ENCODE data around the gene STEAP1B. TPM values are rescaled to one million over a fixed set of nuclear protein-coding genes. Genes with fewer than 3 reads are reported as not detected.

The STEAP1B gene
- total RNA-seq, 2 donors from 2014 or later, result 1.2 to 4.1 TPM

- H3K9me3 Mint-ChIP-seq, result no peaks in the 10 kb centered on the region
Measured at GRCh38 chr7:22404421-22405023, 95.5 kb downstream of the STEAP1B start.

DNA sequence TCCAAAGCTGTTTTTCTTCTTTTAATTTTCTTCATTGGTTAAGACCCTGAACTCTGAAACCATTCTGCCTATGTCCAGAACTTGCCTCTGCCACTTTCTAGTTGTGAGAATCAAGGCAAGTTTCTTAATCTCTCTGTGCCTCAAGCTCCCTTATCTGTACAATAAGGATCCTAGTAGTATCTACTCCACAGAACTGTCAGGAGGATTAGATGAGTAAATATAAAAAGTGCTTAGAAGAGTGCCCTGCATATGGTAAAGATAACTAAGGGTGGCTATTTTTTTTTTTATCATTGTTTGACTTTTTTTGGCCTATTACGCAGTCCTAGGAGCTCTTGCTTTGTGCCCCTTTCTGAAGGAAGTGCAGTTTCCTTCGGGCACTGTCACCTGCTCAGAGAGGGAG is 96.6 kb downstream of the STEAP1B start:
- H3K27ac Mint-ChIP-seq, result peak overlapping the region; percentile 50 to 89
- DNase-seq (ENCODE audit: low spot score) (no peak), ATAC-seq (no peak)
- no peaks in the 10 kb centered on the region for H3K27me3 Mint-ChIP-seq
- H3K36me3 Mint-ChIP-seq, result no peaks in the 10 kb centered on the region
- peaks cover 19 to 21% of the 10 kb centered on the region in 2 donors for H3K4me1 Mint-ChIP-seq (ENCODE audit: low read depth in 2 of 2)
- H3K9me3 Mint-ChIP-seq, result no peaks in the 10 kb centered on the region
- peak overlapping the region; percentile 15 for H3K4me3 Mint-ChIP-seq

More at GRCh38 chr7:22404421-22405023, 95.5 kb downstream of the STEAP1B start:
- no peak overlapping the region for H3K27ac Mint-ChIP-seq
- H3K4me1 Mint-ChIP-seq (ENCODE audit: low read depth in 2 of 2), result peaks cover 19 to 21% of the 10 kb centered on the region in 2 donors
- H3K4me3 Mint-ChIP-seq, result no peak overlapping the region
- H3K27me3 Mint-ChIP-seq, result no peaks in the 10 kb centered on the region
- H3K36me3 Mint-ChIP-seq, result no peaks in the 10 kb centered on the region
- ATAC-seq (no peak), DNase-seq (ENCODE audit: low spot score) (no peak)

GRCh38 chr7:22402250-22402649 is 97.7 kb downstream of the STEAP1B start:
- Mint-ChIP-seq H3K4me1 (ENCODE audit: low read depth in 2 of 2) (peaks cover 19 to 21% of the 10 kb centered on the region in 2 donors), H3K27ac (peak overlapping the region; percentile 71 to 89), H3K9me3 (no peaks in the 10 kb centered on the region), H3K36me3 (no peaks in the 10 kb centered on the region), H3K4me3 (peak overlapping the region; percentile 74), H3K27me3 (no peaks in the 10 kb centered on the region)
- no peak for DNase-seq (ENCODE audit: low spot score)
- ATAC-seq, result peak; percentile 73 to 80

- Mint-ChIP-seq H3K4me3 (no peak overlapping the region), H3K4me1 (ENCODE audit: low read depth in 2 of 2) (peaks cover 19 to 21% of the 10 kb centered on the region in 2 donors), H3K9me3 (no peaks in the 10 kb centered on the region), H3K27ac (peak overlapping the region; percentile 71 to 89), H3K36me3 (no peaks in the 10 kb centered on the region), H3K27me3 (no peaks in the 10 kb centered on the region)
- DNase-seq (ENCODE audit: low spot score) (no peak), ATAC-seq (no peak)
Measured at GRCh38 chr7:22400936-22401553, 98.9 kb downstream of the STEAP1B start.

GRCh38 chr7:22400150-22400814 is 99.7 kb downstream of the STEAP1B start:
- H3K4me1 Mint-ChIP-seq (ENCODE audit: low read depth in 2 of 2), result peaks cover 19 to 21% of the 10 kb centered on the region in 2 donors
- H3K9me3 Mint-ChIP-seq, result no peaks in the 10 kb centered on the region
- H3K27me3 Mint-ChIP-seq, result no peaks in the 10 kb centered on the region
- no peak for ATAC-seq
- DNase-seq (ENCODE audit: low spot score), result no peak
- no peak overlapping the region for H3K4me3 Mint-ChIP-seq
- no peaks in the 10 kb centered on the region for H3K36me3 Mint-ChIP-seq
- H3K27ac Mint-ChIP-seq, result no peak overlapping the region

GRCh38 chr7:22399546-22399945 is 100.4 kb downstream of the STEAP1B start:
- Mint-ChIP-seq H3K4me1 (ENCODE audit: low read depth in 2 of 2) (peaks cover 19 to 21% of the 10 kb centered on the region in 2 donors), H3K9me3 (no peaks in the 10 kb centered on the region), H3K27me3 (no peaks in the 10 kb centered on the region), H3K36me3 (no peaks in the 10 kb centered on the region), H3K4me3 (no peak overlapping the region), H3K27ac (no peak overlapping the region)
- no peak for ATAC-seq
- DNase-seq (ENCODE audit: low spot score), result no peak

DNA sequence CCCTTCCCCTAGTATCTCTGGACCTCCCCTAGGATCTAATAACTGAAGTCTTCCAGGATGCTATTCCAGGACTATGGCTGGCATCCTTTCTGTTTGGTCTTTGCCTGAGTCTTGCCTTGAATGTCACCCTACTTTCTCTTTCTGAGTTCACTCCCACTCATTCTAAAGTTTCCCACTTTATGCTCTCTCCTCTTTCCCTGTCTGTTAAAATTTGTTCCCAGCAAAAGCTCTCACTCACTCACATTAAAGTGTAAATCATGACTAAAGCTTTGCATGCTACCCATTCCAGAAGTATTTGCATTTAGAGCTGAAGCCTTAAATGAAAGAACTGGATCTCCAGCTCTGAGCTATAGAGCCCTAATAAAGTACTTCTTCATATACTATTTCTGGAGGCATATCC is 100.9 kb downstream of the STEAP1B start:
- no peaks in the 10 kb centered on the region for H3K36me3 Mint-ChIP-seq
- ATAC-seq (no peak), DNase-seq (ENCODE audit: low spot score) (no peak)
- peaks cover 19 to 21% of the 10 kb centered on the region in 2 donors for H3K4me1 Mint-ChIP-seq (ENCODE audit: low read depth in 2 of 2)
- no peak overlapping the region for H3K4me3 Mint-ChIP-seq
- H3K9me3 Mint-ChIP-seq, result no peaks in the 10 kb centered on the region
- no peaks in the 10 kb centered on the region for H3K27me3 Mint-ChIP-seq
- no peak overlapping the region for H3K27ac Mint-ChIP-seq

- H3K36me3 Mint-ChIP-seq, result no peaks in the 10 kb centered on the region
- H3K9me3 Mint-ChIP-seq, result no peaks in the 10 kb centered on the region
- ATAC-seq, result no peak
- H3K4me1 Mint-ChIP-seq (ENCODE audit: low read depth in 2 of 2), result peaks cover 13 to 14% of the 10 kb centered on the region in 2 donors
- DNase-seq (ENCODE audit: low spot score), result no peak
- H3K4me3 Mint-ChIP-seq, result no peak overlapping the region
- H3K27me3 Mint-ChIP-seq, result no peaks in the 10 kb centered on the region
- H3K27ac Mint-ChIP-seq, result no peak overlapping the region
Measured at GRCh38 chr7:22397981-22398380, 102.0 kb downstream of the STEAP1B start.

DNA sequence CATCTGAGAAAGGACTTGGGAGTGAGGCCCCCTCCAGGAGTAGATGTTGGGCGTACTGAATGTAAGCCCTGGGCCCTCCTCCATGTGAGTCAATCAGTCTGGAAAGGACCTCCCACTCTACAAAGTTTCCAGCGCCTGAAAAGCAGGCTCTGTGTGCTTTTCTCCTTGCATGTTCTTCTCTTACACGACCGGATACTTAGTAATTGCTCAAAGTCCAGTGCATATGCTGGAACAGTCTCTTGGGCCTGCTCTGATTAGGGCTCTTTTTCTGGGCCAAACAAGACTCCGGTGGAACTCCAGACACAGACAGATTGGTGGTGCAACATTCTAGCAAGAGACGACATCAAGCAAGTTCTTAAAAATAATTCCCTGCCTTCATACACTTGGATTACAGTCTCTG is 104.8 kb downstream of the STEAP1B start:
- Mint-ChIP-seq H3K4me1 (ENCODE audit: low read depth in 2 of 2) (peaks cover 6 to 7% of the 10 kb centered on the region in 2 donors), H3K36me3 (no peaks in the 10 kb centered on the region), H3K4me3 (no peak overlapping the region), H3K27me3 (no peaks in the 10 kb centered on the region), H3K9me3 (no peaks in the 10 kb centered on the region), H3K27ac (no peak overlapping the region)
- DNase-seq (ENCODE audit: low spot score) (no peak), ATAC-seq (peak in 1 of 2 donors; percentile 53)

GRCh38 chr7:22394739-22395138 is 105.2 kb downstream of the STEAP1B start:
- peaks cover 7 to 8% of the 10 kb centered on the region in 2 donors for H3K4me1 Mint-ChIP-seq (ENCODE audit: low read depth in 2 of 2)
- no peak for ATAC-seq
- no peak overlapping the region for H3K27ac Mint-ChIP-seq
- no peak for DNase-seq (ENCODE audit: low spot score)
- H3K27me3 Mint-ChIP-seq, result no peaks in the 10 kb centered on the region
- no peaks in the 10 kb centered on the region for H3K36me3 Mint-ChIP-seq
- H3K9me3 Mint-ChIP-seq, result no peaks in the 10 kb centered on the region
- H3K4me3 Mint-ChIP-seq, result no peak overlapping the region

DNA sequence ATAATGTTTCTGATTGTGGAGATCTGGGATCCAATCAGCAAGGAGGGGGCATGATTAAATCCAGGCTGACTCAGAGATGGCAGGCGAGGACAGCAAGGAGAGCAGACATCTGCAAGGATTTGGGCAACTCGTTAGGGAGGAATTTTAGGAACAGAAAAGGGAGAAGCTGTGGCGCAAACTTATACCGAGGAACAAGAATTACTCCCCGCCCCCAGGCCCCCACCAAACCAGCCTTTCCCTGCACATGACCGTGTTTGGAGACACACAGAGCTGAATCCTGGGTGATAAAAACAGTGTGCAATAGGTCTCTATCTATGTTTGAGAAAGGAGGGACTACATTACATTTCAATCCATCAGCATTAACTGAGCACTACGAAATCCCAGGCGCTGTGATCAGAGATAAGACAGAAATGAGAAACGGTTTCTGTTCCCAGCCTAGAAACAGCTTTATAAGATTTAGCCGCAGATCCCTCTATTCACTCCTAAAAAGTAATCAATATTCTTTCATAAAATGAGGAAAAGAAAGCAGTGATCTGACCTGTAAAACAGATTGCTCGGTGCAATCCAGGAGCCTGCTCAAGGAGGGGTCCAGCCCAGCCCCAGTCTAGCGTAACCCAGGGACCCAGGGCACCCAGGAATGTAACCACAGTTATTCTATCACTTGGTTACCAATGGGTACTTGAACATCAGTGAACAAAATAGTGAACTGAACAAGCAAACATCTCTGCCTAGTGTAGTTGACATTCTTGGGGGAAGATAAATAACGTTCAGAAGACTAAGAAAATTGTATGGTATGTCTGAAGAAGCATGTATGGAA is 105.9 kb downstream of the STEAP1B start:
- Mint-ChIP-seq H3K36me3 (no peaks in the 10 kb centered on the region), H3K27me3 (no peaks in the 10 kb centered on the region), H3K4me1 (ENCODE audit: low read depth in 2 of 2) (peaks cover 7 to 8% of the 10 kb centered on the region in 2 donors), H3K4me3 (no peak overlapping the region), H3K27ac (no peak overlapping the region), H3K9me3 (no peaks in the 10 kb centered on the region)
- DNase-seq (ENCODE audit: low spot score), result no peak
- ATAC-seq, result no peak

GRCh38 chr7:22390516-22390915 is 109.5 kb downstream of the STEAP1B start:
- ATAC-seq (peak in 1 of 2 donors; percentile 67), DNase-seq (ENCODE audit: low spot score) (no peak)
- no peak overlapping the region for H3K27ac Mint-ChIP-seq
- no peaks in the 10 kb centered on the region for H3K9me3 Mint-ChIP-seq
- no peaks in the 10 kb centered on the region for H3K36me3 Mint-ChIP-seq
- no peak overlapping the region for H3K4me3 Mint-ChIP-seq
- peaks cover 0 to 7% of the 10 kb centered on the region in 2 donors for H3K27me3 Mint-ChIP-seq
- peaks cover 7 to 8% of the 10 kb centered on the region in 2 donors for H3K4me1 Mint-ChIP-seq (ENCODE audit: low read depth in 2 of 2)

DNA sequence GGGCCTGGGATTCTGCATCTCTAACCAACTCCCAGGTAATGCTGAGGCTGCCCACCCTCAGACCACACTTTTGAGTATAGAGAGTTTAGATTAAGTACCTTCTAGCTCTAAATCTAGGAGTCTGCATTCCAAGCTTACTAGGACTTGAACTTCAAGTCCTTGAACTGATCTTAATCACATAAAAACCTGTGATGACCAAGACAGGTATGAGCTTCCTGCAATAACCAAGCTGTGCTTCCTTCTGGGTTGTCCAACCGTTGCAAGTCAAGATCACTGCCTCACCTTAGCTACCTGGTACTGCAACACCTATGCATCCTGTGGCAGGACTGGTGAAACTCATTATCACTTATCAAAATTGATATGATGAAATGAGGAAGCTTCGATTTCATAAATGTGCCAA is 110.1 kb downstream of the STEAP1B start:
- Mint-ChIP-seq H3K27ac (no peak overlapping the region), H3K4me1 (ENCODE audit: low read depth in 2 of 2) (peaks cover 7 to 8% of the 10 kb centered on the region in 2 donors), H3K9me3 (no peaks in the 10 kb centered on the region), H3K27me3 (peaks cover 0 to 7% of the 10 kb centered on the region in 2 donors), H3K36me3 (no peaks in the 10 kb centered on the region), H3K4me3 (no peak overlapping the region)
- ATAC-seq (no peak), DNase-seq (ENCODE audit: low spot score) (no peak)

Measured in natural killer cell treated with Interleukin-12 subunit alpha and Interleukin-12 subunit beta and Interleukin-15 and Interleukin-18, amount 100 ng/mL, for 72 hours (primary cell).